GM04504 (cell line): Measurements from ENCODE around the gene S100Z.

Source experiments
- DNase-seq: peaks from one replicate; pipeline ENCODE4 v3.0.0-alpha.2; 2012; ENCODE audit warnings: low read depth

The S100Z gene

GRCh38 chr5:76952795-76953536 is 103.2 kb downstream of the S100Z start, which contains the start of gene CRHBP:
Gene CRHBP (plus strand): TSS chr5:76953045. CDS start chr5:76953135, 90 bp downstream.
- no peak for DNase-seq

GRCh38 chr5:76953551-76954382 is 104.0 kb downstream of the S100Z start:
- DNase-seq: no peak

- no peak for DNase-seq
Measured at GRCh38 chr5:76954383-76954763, 104.6 kb downstream of the S100Z start.

GRCh38 chr5:76956033-76956432 is 106.2 kb downstream of the S100Z start:
- DNase-seq: no peak

GRCh38 chr5:76958991-76959767 is 109.4 kb downstream of the S100Z start:
- no peak for DNase-seq

GRCh38 chr5:76960004-76960625 is 110.3 kb downstream of the S100Z start:
- DNase-seq: no peak

- no peak for DNase-seq
Measured at GRCh38 chr5:76964060-76964459, 114.2 kb downstream of the S100Z start.
